GM20431 (cell line): Measurements from ENCODE around the gene ZDHHC18.
"Not testable (repeated sequence)": the region's sequence is repeated elsewhere in the genome, so short reads cannot be mapped to it uniquely, and the experiment has no call there.

Experiments used
- in situ Hi-C: fragments of 300-500 bp; cut with MseI, MboI; formaldehyde crosslinking; loops from one replicate; pipeline ENCODE4 v1.15.0; 2020; ENCODE audit warnings: low sequenced_read_pairs; ENCODE audit not compliant: unreplicated experiment

Gene ZDHHC18

GRCh38 chr1:26829184-26829911 lies 2.9 kb downstream of the ZDHHC18 start:
- in situ Hi-C loops = no loop called here

GRCh38 chr1:26831059-26831458 lies 4.6 kb downstream of the ZDHHC18 start:
- in situ Hi-C loops = no loop called here

DNA sequence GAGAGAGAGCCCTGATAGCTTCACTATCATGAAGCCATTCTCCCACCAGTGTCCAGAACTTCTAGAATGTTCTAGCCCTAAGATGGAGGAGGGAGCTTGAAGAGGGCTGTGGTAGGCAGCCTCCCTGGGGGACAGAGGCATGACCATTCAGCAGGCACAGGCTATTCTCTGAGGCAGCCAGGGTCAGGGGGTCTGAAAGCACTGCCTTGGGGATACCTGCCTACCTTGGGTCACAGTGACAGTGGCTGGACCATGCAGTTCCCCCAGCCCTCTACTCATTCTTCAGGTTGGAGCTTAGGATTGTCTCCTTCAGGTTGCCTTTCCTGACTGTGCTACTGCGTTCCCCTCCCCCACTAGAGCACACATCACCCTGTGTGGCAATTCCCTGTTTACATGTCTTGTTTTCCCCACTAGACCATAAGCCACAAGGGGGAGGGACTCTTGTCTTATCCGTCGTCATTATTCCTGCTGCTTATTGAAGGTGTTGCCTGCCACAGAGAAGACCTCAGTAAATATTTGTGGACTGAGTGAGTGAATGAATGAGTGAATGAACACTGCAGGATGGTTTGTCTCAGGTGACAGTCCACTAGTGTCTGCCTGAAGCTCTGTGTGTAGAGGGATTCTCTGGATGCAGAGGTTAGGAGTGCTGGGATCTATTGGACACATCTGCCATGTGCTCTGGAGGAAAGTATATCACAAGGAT lies 5.2 kb downstream of the ZDHHC18 start:
- in situ Hi-C loops = no loop called here

DNA sequence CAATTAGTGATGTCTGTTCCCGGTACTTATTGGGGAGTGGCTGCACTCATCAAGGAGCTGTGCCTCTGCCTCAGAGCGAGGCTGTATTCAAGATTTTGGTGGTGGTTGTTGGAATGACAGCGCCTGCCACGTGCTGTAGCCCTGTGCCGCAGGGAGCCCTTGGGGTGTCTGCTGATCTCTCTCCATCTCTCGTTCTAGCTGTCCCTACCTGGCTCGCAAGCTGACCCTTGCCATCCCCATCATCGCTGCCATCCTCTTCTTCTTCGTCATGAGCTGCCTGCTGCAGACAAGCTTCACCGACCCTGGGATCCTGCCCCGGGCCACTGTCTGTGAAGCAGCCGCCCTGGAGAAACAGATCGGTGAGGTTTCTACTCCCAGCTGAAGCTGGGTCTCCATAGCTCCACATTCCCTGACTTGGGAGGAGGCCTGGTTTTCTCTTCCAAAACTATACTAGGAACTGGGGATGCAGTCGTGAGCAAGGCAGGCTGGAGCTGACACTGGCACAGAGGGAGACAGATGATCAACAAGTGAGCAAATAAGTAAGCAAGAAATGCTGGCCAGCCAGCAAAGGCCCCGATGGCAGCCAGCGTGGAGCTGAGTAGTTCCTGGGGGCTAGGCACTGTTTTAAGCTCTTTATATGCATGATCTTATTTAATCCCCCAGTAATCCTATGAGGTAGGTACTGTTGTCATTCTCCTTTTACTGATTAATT lies 5.9 kb downstream of the ZDHHC18 start:
- in situ Hi-C loops = no loop called here

- in situ Hi-C loops = no loop called here
These were observed 7.2 kb downstream of the ZDHHC18 start for GRCh38 chr1:26833432-26834405.

- in situ Hi-C loops = not testable (repeated sequence)
These were observed 11.2 kb downstream of the ZDHHC18 start for GRCh38 chr1:26837665-26838064.

DNA sequence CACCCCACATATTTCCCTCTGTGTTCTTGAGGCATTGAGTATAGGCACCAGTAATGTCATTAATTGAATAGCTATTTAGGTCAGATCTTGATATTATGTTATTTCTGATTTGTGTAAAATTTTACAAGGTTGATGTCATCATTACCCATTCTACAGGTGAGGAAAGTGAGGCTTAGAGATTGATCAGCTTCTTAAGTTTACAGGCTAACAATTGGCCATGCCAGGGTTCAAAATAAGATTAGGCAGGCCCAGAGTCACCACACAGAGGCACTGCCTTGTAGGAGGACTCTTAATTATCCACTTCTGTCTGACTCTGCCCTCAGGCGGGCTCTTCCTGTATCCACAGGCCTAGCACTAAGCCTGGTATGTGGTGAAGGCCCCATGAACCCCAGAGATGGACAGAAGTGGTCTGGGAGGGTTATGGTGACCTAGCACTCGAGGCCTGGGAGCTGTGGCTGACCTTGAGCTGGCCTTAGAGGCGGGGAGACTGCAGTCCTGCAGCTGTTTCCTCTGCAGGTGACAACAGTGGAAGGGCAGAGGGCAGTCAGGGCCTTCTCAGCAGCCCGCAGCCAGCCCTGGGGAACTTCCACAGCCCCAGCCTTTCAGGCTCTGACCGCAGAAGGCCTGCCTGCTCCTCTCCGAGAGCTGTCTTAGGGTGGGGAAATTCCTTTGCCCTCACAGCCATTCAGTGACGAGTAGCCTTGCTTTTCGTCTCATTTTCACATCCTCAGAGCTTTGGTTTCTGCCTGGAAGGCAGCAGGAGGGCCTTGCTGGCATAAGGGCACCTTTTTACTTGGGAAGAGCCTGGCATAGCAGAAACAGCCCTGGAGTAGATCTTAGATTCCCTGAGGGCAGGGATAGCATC lies 12.2 kb downstream of the ZDHHC18 start:
- in situ Hi-C loops = no loop called here

DNA sequence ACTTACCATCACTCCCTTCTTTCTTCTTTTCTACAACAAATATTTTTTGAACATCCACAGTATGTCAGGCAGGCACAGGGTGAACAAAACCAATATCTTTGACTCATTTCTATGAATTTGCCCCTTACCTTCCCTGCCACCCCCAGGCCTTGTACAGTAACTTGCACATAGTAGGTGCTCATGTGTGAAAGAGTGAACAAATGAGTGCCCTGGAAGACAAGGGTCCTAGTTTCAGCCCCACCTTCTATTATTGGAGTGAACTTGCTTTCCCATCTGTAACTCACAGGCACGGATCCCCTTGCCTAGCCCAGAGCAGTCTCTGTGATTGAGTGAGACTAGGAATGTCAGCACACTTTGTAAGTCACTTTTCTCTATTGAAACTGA lies 12.8 kb downstream of the ZDHHC18 start:
- in situ Hi-C loops = no loop called here

DNA sequence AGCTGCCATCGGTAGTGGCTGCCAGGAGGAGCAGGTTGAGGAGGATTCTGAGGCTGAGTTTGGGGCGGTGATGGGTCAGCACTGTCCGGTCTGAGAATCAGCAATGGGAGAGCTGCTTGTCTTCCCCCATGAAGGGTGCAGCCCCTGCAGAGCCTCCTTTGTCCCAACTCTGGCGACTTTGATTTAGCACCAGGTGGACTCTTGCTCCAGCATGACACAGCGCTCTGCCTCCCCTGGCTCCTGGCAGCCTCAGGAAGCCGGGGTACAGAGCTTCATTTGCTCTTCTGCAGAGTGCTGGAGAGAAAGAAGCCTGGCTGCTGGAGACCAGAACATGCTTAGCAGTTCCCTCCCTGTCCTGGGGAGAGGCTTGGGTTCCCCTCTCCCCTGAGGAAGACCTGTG lies 13.3 kb downstream of the ZDHHC18 start:
- in situ Hi-C loops = no loop called here

DNA sequence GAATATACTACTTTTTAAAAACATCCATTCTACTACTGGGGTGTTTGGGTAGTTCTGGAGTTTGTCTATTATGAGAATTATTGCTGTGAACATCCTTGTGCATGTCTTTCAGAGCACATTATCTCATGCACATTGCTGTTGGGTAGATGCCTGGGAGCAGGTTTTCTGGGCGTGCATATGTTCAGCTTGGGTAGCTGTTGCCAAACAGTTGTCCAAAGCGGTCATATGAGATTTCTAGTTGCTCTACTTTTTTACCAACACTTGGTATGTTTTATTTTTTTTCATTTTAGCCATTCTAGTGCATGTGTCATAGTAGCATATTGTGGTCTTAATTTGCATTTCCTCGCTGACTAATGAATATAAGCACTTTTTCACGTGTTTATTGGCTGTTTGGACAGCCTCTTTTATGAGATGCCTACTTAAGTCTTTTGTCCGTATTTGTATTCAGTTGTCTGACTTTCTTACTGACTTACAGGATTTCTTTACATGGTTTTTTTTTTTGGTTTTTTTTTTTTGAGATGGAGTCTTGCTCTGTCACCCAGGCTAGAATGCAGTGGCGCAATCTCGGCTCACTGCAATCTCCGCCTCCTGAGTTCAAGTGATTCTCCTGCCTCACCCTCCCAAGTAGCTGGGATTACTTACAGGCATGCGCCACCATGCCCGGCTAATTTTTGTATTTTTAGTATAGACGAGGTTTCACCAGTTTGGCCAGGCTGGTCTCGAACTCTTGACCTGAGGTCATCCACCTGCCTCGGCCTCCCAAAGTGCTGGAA lies 18.1 kb downstream of the ZDHHC18 start:
- in situ Hi-C loops = no loop called here

GRCh38 chr1:26847826-26848225 lies 21.3 kb downstream of the ZDHHC18 start:
- in situ Hi-C loops = not testable (repeated sequence)

GRCh38 chr1:26848499-26848898 lies 22.0 kb downstream of the ZDHHC18 start:
- in situ Hi-C loops = no loop called here

DNA sequence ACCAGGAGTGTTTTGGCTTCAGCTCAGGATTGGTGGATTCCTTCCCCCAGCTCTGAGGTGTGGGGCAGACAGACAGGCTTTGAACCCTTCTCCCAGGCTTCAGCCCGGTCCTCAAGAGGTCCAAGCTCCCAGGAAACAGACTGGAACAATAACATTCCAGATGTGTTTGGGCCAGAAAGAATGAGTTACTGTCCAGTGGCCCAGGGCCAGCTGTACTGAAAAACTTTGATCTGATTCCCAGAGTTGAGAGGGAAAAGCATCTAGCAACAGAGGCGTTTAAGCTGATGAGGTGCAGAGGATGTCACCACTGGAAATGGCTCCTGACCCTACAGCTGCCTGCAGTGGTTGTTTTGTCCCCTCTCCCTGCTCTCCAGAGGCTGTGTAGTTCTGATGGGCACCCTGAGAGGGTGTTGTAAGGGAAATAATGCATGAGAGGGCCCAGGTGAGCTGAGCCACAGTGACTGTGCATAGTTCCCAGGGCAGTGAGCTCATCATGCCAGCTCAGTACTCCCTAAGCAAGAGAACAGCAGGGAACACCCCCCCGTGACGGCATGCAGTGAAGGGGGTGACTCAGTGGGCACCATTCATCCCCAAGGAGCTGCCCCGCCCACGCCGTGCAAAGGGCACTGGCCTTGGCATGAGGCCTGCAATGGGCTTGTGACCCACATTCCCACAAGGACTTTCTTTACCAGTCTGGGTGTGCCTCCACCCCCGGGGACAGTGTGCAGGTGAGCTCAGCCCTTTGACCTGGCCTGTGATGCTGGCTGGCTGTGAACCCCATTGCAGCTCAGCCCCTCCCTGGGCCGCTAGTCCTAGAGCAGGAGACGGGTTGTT lies 22.7 kb downstream of the ZDHHC18 start:
- in situ Hi-C loops = no loop called here

DNA sequence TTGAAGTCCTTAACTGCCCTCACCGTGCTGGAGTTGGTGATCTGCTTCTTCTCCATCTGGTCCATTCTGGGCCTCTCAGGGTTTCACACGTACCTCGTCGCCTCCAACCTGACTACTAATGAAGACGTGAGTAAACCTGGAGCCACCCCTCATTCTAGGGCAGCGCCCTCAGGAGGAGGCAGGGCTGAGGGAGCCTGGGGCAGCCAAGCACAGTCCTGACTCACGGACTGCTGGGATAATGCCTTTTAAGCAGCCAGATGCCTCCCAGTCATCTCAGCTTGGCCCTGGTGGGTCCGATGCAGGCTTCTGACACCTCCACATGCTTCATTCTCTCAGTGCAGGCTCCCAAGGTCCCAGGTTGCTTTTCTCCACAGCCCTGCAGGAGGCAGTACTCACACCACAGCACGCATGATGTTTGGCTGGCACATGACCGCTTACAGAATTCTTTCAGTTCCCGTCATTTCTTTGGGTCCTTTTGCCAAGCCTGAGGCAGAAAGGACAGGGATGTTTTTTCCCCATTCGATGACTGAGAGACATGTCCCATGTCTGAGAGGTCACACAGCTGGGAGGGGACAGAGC lies 24.7 kb downstream of the ZDHHC18 start:
- in situ Hi-C loops = no loop called here

DNA sequence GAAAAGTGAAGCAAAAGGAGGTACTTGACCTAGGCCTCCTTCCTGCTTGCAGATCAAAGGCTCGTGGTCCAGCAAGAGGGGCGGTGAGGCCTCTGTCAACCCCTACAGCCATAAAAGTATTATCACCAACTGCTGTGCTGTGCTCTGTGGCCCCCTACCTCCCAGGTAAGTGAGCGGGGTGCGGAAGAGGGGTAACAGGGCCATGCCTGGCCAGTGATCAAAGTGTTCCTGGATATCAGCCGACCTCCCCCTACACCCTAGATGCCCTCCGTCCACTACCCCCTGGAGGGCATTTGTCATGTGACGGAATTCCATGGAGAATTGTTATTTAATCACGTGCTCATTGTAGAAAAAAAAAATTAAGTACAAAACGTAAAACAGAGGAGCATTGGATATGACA lies 26.2 kb downstream of the ZDHHC18 start:
- in situ Hi-C loops = no loop called here

DNA sequence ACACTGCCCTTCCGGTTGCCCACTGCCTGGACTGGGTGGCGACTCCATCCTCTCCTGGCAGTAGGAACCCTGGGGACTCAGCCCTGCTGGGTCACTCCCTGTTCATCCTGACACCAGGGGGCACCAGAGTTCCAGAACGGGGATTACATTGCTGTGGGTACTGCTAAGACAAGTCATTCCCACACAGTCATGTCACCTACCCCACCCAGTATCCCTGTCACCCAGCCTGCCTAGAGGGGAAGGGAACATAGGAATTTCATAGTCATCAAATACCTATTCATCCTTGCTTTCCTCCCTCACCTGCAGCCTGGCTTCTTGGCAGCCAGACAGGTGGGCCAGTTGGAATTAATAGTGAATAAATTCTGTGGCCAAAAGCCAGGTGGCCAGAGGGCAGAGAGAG lies 26.7 kb downstream of the ZDHHC18 start:
- in situ Hi-C loops = no loop called here

GRCh38 chr1:26853600-26853999 lies 27.1 kb downstream of the ZDHHC18 start:
- in situ Hi-C loops = no loop called here
